Raji (cell line): ENCODE results near the gene CDX1.

Experiments used
- POLR2A ChIP-seq: IDR thresholded peaks from 2 replicates; pipeline ENCODE4 v1.6.1; 2011; ENCODE audit warnings: low read depth, low read length, control low read depth; ENCODE audit not compliant: insufficient read depth

The CDX1 gene

GRCh38 chr5:150137997-150138396 is 28.6 kb upstream of the CDX1 start:
- TF ChIP-seq POLR2A: no peak

GRCh38 chr5:150138551-150139265 is 27.9 kb upstream of the CDX1 start:
- TF ChIP-seq POLR2A: no peak

GRCh38 chr5:150139334-150139733 is 27.2 kb upstream of the CDX1 start:
- no peak for TF ChIP-seq POLR2A

GRCh38 chr5:150140830-150141229 is 25.7 kb upstream of the CDX1 start:
- TF ChIP-seq POLR2A: no peak

GRCh38 chr5:150141544-150142184 is 24.9 kb upstream of the CDX1 start:
- TF ChIP-seq POLR2A: no peak

- TF ChIP-seq POLR2A: no peak
These were observed 24.2 kb upstream of the CDX1 start for GRCh38 chr5:150142185-150142958.

GRCh38 chr5:150142959-150143349 is 23.6 kb upstream of the CDX1 start:
- TF ChIP-seq POLR2A: no peak

GRCh38 chr5:150143350-150144245 is 23.0 kb upstream of the CDX1 start:
- TF ChIP-seq POLR2A: no peak

- TF ChIP-seq POLR2A: no peak
These were observed 22.3 kb upstream of the CDX1 start for GRCh38 chr5:150144246-150144801.

GRCh38 chr5:150144879-150145278 is 21.7 kb upstream of the CDX1 start:
- no peak for TF ChIP-seq POLR2A

GRCh38 chr5:150146235-150146634 is 20.3 kb upstream of the CDX1 start:
- TF ChIP-seq POLR2A: no peak

GRCh38 chr5:150146862-150147601 is 19.5 kb upstream of the CDX1 start:
- no peak for TF ChIP-seq POLR2A

- no peak for TF ChIP-seq POLR2A
These were observed 18.9 kb upstream of the CDX1 start for GRCh38 chr5:150147670-150148069.
